Esophagus squamous epithelium (tissue), 5 donors: ENCODE results near the gene NFYA. TPM values are rescaled to one million over a fixed set of nuclear protein-coding genes. Genes with fewer than 3 reads are reported as not detected.
A peak's percentile ranks its signal among the peaks of the same experiment; 100 is the strongest.

Experiments used
- DNase-seq: peaks from one replicate; lab custom pipeline; 2025; lab: John Stamatoyannopoulos, UW
- H3K27ac ChIP-seq, 4 donors: fragments of 200-600 bp; sonication (generic); one replicate each; pipeline ENCODE4 v1.5.1; 2016 to 2019; ENCODE audit warnings: mild to moderate bottlenecking in 1 of 4
- H3K27me3 ChIP-seq, 4 donors: fragments of 200-600 bp; sonication (generic); 1 replicate in 3 of 4; 2 replicates in 1 of 4; pipeline versions ENCODE4 v1.5.1 to v1.6.0; 2017 to 2021; ENCODE audit warnings: antibody characterized with exemption in 1 of 4
- H3K36me3 ChIP-seq, 3 donors: fragments of 200-600 bp; sonication (generic); one replicate each; pipeline ENCODE4 v1.5.1; 2016 to 2019
- H3K4me1 ChIP-seq, 3 donors: fragments of 200-600 bp; sonication (generic); one replicate each; pipeline ENCODE4 v1.5.1; 2017 to 2019
- H3K4me3 ChIP-seq, 4 donors: fragments of 200-600 bp; sonication (generic); 1 replicate in 3 of 4; 2 replicates in 1 of 4; pipeline ENCODE4 v1.5.1; 2016 to 2019; ENCODE audit warnings: mild to moderate bottlenecking in 2 of 4, moderate library complexity in 1 of 4
- H3K9me3 ChIP-seq, 3 donors: fragments of 200-600 bp; sonication (generic); one replicate each; pipeline ENCODE4 v1.5.1; 2016 to 2019
- POLR2A ChIP-seq, 4 donors: fragments of 450-650 bp; IDR thresholded peaks; one replicate each; pipeline ENCODE4 v1.6.1; 2017; ENCODE audit warnings: antibody characterized with exemption in 4 of 4, mild to moderate bottlenecking in 4 of 4, moderate library complexity in 3 of 4
- WGBS, 2 donors: methylation state at CpG; one replicate each; pipeline ENCODE4 v1.1.5; 2018; 5-methylcytosine and 5-hydroxymethylcytosine counted together
- intact Hi-C: fragments of 100-400 bp; cut with DNase I; formaldehyde crosslinking; loops from one replicate; pipeline ENCODE4 v1.15.0; 2022
- total RNA-seq, 4 donors: library from RNA; depleted of rRNA; stranded (reverse); fragments of >200 nt; gene quantifications; one replicate each; pipeline ENCODE4 v1.1.0, GENCODE V29; 2016
- TF ChIP-seq, protein P1 (sequence below), 6 experiments: fragments of 450-650 bp in 4 of 6; fragments of 200-600 bp in 2 of 6; sonication (generic) in 2 of 6; IDR thresholded peaks; one replicate each; pipeline ENCODE4 v1.5.1; 2016 to 2019; ENCODE audit warnings: antibody characterized with exemption in 6 of 6, mild to moderate bottlenecking in 4 of 6, moderate library complexity in 4 of 6
- donor health status: DM: yes; HTN: yes; CAD: no.

The NFYA gene
- total RNA-seq = 10 to 100 TPM in 3 of 4 donors, 1 to 10 TPM in 1; 9.0 to 16.4 (median 14.0) TPM

GRCh38 chr6:41072836-41073202, at the start of gene NFYA:
Gene NFYA, plus strand, starts transcription at chr6:41072974. Its CDS starts 6,116 bp downstream, at chr6:41079090.
- Histone ChIP-seq H3K4me3 (peak within 1 kb of the TSS; percentile 89 to 91 (median 89)), H3K36me3 (peaks cover 0 to 29% (median 0%) of the 10 kb centered on the region in 3 donors), H3K4me1 (peaks cover 9 to 51% (median 15%) of the 10 kb centered on the region in 3 donors), H3K27me3 (no peaks in the 10 kb centered on the region), H3K9me3 (no peaks in the 10 kb centered on the region), H3K27ac (peak within 1 kb of the TSS; percentile 99)
- peak; percentile 100 for DNase-seq
- intact Hi-C loops = no loop called here
- TF ChIP-seq, protein P1, sequence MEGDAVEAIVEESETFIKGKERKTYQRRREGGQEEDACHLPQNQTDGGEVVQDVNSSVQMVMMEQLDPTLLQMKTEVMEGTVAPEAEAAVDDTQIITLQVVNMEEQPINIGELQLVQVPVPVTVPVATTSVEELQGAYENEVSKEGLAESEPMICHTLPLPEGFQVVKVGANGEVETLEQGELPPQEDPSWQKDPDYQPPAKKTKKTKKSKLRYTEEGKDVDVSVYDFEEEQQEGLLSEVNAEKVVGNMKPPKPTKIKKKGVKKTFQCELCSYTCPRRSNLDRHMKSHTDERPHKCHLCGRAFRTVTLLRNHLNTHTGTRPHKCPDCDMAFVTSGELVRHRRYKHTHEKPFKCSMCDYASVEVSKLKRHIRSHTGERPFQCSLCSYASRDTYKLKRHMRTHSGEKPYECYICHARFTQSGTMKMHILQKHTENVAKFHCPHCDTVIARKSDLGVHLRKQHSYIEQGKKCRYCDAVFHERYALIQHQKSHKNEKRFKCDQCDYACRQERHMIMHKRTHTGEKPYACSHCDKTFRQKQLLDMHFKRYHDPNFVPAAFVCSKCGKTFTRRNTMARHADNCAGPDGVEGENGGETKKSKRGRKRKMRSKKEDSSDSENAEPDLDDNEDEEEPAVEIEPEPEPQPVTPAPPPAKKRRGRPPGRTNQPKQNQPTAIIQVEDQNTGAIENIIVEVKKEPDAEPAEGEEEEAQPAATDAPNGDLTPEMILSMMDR (IDR thresholded peaks at IDR 0.05) = no peak
- TF ChIP-seq POLR2A (IDR thresholded peaks at IDR 0.05) = no peak
- 0% methylated on average over 7 of the region's 37 CpGs; no CpG with 5 or more reads in 1 of the 2 donors for WGBS, 2 donors

GRCh38 chr6:41023114-41023513, 49.7 kb upstream of the NFYA start:
- WGBS, 2 donors = 95 to 100% methylated on average over 3 of the region's 3 CpGs
- H3K4me3 ChIP-seq = no peak overlapping the region
- H3K27me3 ChIP-seq = no peaks in the 10 kb centered on the region
- H3K27ac ChIP-seq = no peak overlapping the region
- intact Hi-C loops = loop anchor here (10.0 kb wide), 1 partner anchor 128 kb away; no protein-coding TSS in a partner anchor
- no peak for DNase-seq
- H3K9me3 ChIP-seq = peaks cover 0 to 5% (median 0%) of the 10 kb centered on the region in 3 donors
- TF ChIP-seq, protein P1 (IDR thresholded peaks at IDR 0.05) = no peak
- no peak for TF ChIP-seq POLR2A (IDR thresholded peaks at IDR 0.05)
- no peaks in the 10 kb centered on the region for H3K36me3 ChIP-seq
- H3K4me1 ChIP-seq = peaks cover 6 to 23% (median 9%) of the 10 kb centered on the region in 3 donors

DNA sequence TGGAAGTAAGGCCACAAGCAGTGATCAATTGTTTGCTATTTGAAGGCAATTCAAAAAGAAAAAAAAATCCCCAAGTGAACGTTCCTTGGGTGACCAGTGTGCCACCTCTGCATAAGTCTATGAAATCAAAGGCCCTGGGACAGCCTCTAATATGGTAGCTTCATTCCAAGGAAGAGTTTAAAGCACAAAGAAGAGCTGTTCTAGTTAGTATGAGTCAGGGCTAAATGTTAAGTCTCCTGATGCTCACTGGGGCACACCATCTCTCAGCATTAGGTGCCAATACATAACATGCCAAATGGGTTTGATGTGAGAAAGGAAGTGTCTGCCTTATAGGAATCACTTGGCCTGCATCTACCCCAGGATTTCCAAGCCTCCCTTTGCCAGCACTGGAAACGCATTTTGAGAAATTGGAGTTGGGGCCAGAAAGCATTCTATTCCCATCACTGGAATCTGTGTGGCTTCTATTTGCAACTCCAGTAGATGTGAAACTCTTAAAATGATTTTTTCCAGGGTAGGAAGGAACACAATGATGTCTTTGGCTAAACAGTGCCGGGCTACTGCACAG, 46.7 kb upstream of the NFYA start:
- Histone ChIP-seq H3K4me3 (no peak overlapping the region), H3K27ac (no peak overlapping the region), H3K27me3 (no peaks in the 10 kb centered on the region), H3K9me3 (no peaks in the 10 kb centered on the region), H3K36me3 (no peaks in the 10 kb centered on the region), H3K4me1 (peaks cover 12 to 34% (median 15%) of the 10 kb centered on the region in 3 donors)
- DNase-seq = no peak
- TF ChIP-seq, protein P1 (IDR thresholded peaks at IDR 0.05) = no peak
- no peak for TF ChIP-seq POLR2A (IDR thresholded peaks at IDR 0.05)
- intact Hi-C loops = loop anchor here (10.0 kb wide), 1 partner anchor 131 kb away; no protein-coding TSS in a partner anchor
- WGBS, 2 donors = 77 to 98% methylated on average over 3 of the region's 3 CpGs

- peak overlapping the region in 3 of 4 donors; percentile 55 to 86 (median 76) for H3K27ac ChIP-seq
- intact Hi-C loops = loop anchor here (10.0 kb wide), 1 partner anchor 132 kb away; no protein-coding TSS in a partner anchor
- TF ChIP-seq, protein P1 (IDR thresholded peaks at IDR 0.05) = no peak
- no peak for TF ChIP-seq POLR2A (IDR thresholded peaks at IDR 0.05)
- 34 to 35% methylated on average over 4 of the region's 4 CpGs for WGBS, 2 donors
- H3K27me3 ChIP-seq = no peaks in the 10 kb centered on the region
- peak overlapping the region; percentile 28 to 69 (median 54) for H3K4me3 ChIP-seq
- H3K4me1 ChIP-seq = peaks cover 12 to 28% (median 15%) of the 10 kb centered on the region in 3 donors
- no peak for DNase-seq
- no peaks in the 10 kb centered on the region for H3K36me3 ChIP-seq
- no peaks in the 10 kb centered on the region for H3K9me3 ChIP-seq
Measured at GRCh38 chr6:41027241-41027640, 45.5 kb upstream of the NFYA start.
